Measurements from ENCODE around the gene SLC9A8. TPM values are rescaled to one million over a fixed set of nuclear protein-coding genes. Genes with fewer than 3 reads are reported as not detected.

SLC9A8 gene
- total RNA-seq, 1 donor from 2014 or later: 6.2 TPM

- Histone ChIP-seq H3K9ac (ENCODE audit: low read length) (no peak overlapping the region), H3K4me3 (ENCODE audit: insufficient read depth, low read depth, low read length) (no peak overlapping the region), H3K4me2 (ENCODE audit: low read length) (no peak overlapping the region), H3K9me3 (ENCODE audit: insufficient read depth, low read depth, low read length) (no peaks in the 10 kb centered on the region), H2AFZ (ENCODE audit: low read depth, low read length) (no peak overlapping the region), H3K27ac (ENCODE audit: low read depth, low read length) (no peak overlapping the region), H3K4me1 (ENCODE audit: insufficient read depth, low read length) (peaks cover 16% of the 10 kb centered on the region), H3K36me3 (ENCODE audit: insufficient read depth, low read length) (peaks cover 4% of the 10 kb centered on the region), H4K20me1 (ENCODE audit: insufficient read depth, low read length) (peaks cover 79% of the 10 kb centered on the region), H3K79me2 (ENCODE audit: insufficient read depth, low read length) (peaks cover 77% of the 10 kb centered on the region), H3K27me3 (ENCODE audit: insufficient read depth, low read length) (no peaks in the 10 kb centered on the region)
- FAIRE-seq (no peak), DNase-seq (ENCODE audit: low read depth) (no peak)
- Mint-ChIP-seq H3K9me3 (ENCODE audit: unreplicated experiment) (no peaks in the 10 kb centered on the region), H3K36me3 (ENCODE audit: low read depth, unreplicated experiment) (peaks cover 14% of the 10 kb centered on the region), H3K4me3 (ENCODE audit: unreplicated experiment) (no peak overlapping the region), H3K27me3 (ENCODE audit: low read depth, unreplicated experiment) (no peaks in the 10 kb centered on the region), H3K4me1 (ENCODE audit: low read depth, unreplicated experiment) (peaks cover 14% of the 10 kb centered on the region), H3K27ac (ENCODE audit: unreplicated experiment) (no peak overlapping the region)
- no peak for TF ChIP-seq EZH2 (IDR thresholded peaks at IDR 0.05; ENCODE audit: insufficient read depth, low read length)
- TF ChIP-seq CTCF (IDR thresholded peaks at IDR 0.05; ENCODE audit: insufficient read depth, low read depth, low read length): peak; percentile 22
These were observed 97.1 kb downstream of the SLC9A8 start for GRCh38 chr20:49909499-49910339.

GRCh38 chr20:49910340-49910706 is 97.7 kb downstream of the SLC9A8 start:
- Mint-ChIP-seq H3K9me3 (ENCODE audit: unreplicated experiment) (no peaks in the 10 kb centered on the region), H3K36me3 (ENCODE audit: low read depth, unreplicated experiment) (peaks cover 11% of the 10 kb centered on the region), H3K4me1 (ENCODE audit: low read depth, unreplicated experiment) (peaks cover 14% of the 10 kb centered on the region), H3K4me3 (ENCODE audit: unreplicated experiment) (no peak overlapping the region), H3K27me3 (ENCODE audit: low read depth, unreplicated experiment) (no peaks in the 10 kb centered on the region), H3K27ac (ENCODE audit: unreplicated experiment) (no peak overlapping the region)
- H3K4me2 ChIP-seq (ENCODE audit: low read length): no peak overlapping the region
- no peak overlapping the region for H2AFZ ChIP-seq (ENCODE audit: low read depth, low read length)
- H3K4me3 ChIP-seq (ENCODE audit: insufficient read depth, low read depth, low read length): no peak overlapping the region
- H3K27me3 ChIP-seq (ENCODE audit: insufficient read depth, low read length): no peaks in the 10 kb centered on the region
- H4K20me1 ChIP-seq (ENCODE audit: insufficient read depth, low read length): peaks cover 75% of the 10 kb centered on the region
- no peak overlapping the region for H3K27ac ChIP-seq (ENCODE audit: low read depth, low read length)
- TF ChIP-seq CTCF (IDR thresholded peaks at IDR 0.05; ENCODE audit: insufficient read depth, low read depth, low read length): no peak
- no peak for TF ChIP-seq EZH2 (IDR thresholded peaks at IDR 0.05; ENCODE audit: insufficient read depth, low read length)
- H3K36me3 ChIP-seq (ENCODE audit: insufficient read depth, low read length): peaks cover 3% of the 10 kb centered on the region
- H3K9me3 ChIP-seq (ENCODE audit: insufficient read depth, low read depth, low read length): no peaks in the 10 kb centered on the region
- H3K4me1 ChIP-seq (ENCODE audit: insufficient read depth, low read length): peaks cover 18% of the 10 kb centered on the region
- no peak overlapping the region for H3K9ac ChIP-seq (ENCODE audit: low read length)
- peaks cover 83% of the 10 kb centered on the region for H3K79me2 ChIP-seq (ENCODE audit: insufficient read depth, low read length)
- FAIRE-seq (no peak), DNase-seq (ENCODE audit: low read depth) (no peak)

Measured in astrocyte (in vitro differentiated cells and primary cell).